ENCODE measurements around the gene GATAD2A. TPM values are rescaled to one million over a fixed set of nuclear protein-coding genes. Genes with fewer than 3 reads are reported as not detected.
"Not testable (repeated sequence)": the region's sequence is repeated elsewhere in the genome, so short reads cannot be mapped to it uniquely, and the experiment has no call there.

GATAD2A gene
- polyA plus RNA-seq, 3 donors = 46.4 to 58.0 (median 54.2) TPM

DNA sequence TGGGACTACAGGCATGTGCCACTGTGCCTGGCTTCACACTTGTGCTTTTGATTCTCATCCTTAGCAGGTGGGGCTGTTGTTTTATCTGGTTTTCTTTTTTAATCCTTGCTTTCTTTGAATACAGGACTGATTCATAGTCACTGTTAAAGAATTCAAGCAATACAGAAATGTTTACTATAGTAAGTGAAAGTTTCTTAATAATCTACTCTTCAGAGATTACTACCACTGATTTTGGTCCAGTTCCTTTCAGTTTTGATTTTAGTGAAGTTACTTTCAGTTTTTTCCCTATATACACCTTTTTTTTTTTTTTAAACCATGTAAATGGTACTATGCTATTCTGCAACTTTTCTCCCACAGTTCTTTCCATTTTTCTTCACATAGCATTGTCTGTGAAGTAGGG, 53.6 kb downstream of the GATAD2A start:
- DNase-seq (ENCODE audit: extremely low read depth in 1 of 11, low read depth in 9 of 11, low spot score in 4 of 11) = no peak

DNA sequence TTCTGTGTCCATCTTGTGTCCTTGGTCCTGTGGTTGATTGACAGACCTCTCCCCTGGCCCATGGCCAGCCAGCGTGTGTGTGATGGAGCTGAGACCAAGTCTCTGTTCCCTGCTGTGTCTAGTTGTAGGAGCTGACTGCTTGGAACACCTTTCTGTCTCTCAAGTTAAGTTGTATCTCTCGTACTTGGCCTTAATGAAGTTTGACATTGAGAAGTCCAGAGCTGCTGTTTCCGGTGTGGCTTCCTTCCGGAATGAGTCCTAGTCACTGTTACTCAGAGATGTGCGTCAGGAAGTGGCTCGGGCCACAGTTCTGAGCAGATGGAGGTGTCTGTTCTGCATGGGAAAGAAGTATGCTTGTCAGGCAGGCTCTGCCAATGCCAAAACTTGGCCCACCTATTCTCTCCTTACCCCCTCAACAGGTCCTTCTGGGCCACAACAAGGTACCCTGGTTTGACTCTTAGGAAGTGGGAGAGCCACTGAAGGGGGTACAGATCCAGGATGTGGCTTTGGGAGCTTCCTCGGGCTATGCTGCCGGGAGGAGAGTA, 54.3 kb downstream of the GATAD2A start:
- DNase-seq (ENCODE audit: extremely low read depth in 1 of 11, low read depth in 9 of 11, low spot score in 4 of 11) = no peak

DNA sequence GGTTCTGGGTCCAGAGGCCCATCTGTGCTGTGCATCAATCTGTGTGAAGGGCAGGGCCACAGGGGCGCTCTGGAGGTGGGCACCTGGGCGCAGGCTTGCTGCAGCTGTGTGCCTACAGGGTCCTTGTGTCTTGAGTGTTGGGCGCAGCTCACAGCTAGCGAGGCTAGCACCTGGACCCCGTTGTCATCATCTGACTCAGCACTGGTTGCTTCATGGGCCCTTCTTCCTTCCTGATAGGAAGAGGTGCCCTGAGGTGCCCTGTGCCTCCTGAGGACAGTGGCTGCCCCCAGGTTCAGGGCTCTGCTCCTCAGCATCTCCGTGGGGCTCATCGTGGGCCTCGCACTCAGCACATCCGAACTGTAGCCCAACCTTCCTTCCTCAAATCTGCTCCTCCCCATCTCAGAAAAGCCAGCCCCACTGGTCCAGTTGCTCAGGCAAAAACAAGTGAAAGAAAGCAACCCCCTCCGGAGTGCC, 54.8 kb downstream of the GATAD2A start:
- DNase-seq (ENCODE audit: extremely low read depth in 1 of 11, low read depth in 9 of 11, low spot score in 4 of 11) = no peak

DNA sequence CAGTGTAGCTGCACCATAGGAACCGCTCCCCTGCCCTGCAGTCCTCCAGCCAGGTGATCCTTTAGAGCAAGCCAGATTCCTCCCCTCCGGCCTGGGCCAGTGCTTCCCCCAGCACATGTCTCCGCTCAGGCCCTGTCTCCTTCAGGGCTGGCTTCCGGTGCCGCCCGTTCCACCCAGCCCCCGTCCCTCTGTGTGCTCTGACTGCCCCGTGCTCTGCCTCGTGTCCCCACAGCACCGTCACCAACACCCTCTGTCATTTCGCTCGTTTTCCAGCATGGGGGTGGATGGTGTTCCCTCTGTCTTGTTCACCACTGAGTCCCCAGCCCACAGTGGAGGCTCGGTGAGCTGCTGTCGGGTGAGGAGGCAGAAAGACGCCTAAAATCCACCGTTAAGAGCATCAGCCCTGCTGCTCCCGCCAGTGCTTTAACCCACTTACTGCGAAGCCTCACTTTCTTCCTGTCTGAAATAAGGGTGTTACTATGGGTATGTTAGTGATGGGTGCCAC, 55.3 kb downstream of the GATAD2A start:
- DNase-seq (ENCODE audit: extremely low read depth in 1 of 11, low read depth in 9 of 11, low spot score in 4 of 11) = no peak

DNA sequence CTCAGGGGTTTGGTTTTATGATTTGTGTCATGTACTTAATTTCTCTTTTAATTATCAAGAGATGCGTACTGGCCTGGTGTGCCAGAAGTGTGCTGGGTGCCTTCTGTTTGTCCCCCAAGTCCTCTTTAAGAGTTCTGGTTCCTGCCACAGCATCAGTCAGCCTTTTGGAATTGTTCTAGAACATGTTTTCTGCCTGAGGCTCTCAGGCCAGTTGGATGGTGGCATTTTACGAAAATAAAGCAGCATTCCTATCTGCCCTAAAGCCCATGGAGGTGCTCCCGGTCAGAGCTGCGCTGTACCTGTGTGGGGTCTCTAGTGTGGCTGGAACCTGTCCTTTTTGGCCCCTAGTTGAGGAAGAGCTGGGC, 55.8 kb downstream of the GATAD2A start:
- no peak for DNase-seq (ENCODE audit: extremely low read depth in 1 of 11, low read depth in 9 of 11, low spot score in 4 of 11)

DNA sequence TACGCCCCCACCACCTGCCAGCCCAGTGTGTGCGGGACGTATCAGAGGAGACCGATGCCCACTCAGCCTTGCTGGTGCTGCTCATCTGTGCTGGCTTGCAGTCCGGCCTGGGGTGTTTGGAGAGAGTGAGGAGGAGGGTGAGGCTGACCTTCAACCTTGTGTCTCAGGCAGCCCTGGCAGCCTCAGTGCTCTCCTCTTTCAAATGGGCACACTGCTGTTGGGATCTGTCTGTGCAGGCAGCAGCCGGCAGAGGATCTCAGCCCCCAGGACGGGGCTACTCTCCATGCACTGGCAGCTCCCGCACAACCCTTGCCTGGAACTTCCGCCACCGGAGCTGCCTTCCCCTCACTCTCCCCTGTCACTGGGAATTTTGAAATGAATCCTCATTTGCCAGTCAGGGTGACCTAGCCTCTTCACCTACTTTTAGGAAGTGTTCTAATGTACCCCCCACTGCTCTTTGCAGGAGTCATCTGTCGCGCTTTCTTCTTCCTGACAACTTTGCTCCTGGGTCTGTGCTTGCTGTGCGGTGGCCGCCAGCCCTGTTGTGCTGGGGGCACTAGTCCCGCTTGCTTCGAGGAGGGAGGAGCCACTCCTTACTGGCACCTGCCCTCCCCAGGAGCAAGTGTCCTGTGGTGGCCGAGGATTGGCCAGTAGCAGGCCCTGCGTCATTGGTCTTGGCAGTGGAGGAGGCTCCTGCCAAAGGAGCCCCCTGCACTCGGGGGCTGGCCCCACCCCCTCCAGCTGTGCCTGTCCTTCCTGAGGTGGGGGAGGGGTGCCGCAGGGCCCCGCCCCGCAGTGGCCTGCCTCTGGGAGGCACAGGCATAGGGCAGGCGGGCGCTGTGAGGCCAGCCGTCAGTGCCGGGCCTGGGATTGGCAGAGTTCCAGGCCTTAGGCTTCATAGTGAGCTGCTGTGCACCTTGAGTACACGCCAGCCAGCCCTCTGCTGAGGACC, 56.5 kb downstream of the GATAD2A start:
- peak in 9 of 11 donors; percentile 58 to 84 (median 64) for DNase-seq (ENCODE audit: extremely low read depth in 1 of 11, low read depth in 9 of 11, low spot score in 4 of 11)

DNA sequence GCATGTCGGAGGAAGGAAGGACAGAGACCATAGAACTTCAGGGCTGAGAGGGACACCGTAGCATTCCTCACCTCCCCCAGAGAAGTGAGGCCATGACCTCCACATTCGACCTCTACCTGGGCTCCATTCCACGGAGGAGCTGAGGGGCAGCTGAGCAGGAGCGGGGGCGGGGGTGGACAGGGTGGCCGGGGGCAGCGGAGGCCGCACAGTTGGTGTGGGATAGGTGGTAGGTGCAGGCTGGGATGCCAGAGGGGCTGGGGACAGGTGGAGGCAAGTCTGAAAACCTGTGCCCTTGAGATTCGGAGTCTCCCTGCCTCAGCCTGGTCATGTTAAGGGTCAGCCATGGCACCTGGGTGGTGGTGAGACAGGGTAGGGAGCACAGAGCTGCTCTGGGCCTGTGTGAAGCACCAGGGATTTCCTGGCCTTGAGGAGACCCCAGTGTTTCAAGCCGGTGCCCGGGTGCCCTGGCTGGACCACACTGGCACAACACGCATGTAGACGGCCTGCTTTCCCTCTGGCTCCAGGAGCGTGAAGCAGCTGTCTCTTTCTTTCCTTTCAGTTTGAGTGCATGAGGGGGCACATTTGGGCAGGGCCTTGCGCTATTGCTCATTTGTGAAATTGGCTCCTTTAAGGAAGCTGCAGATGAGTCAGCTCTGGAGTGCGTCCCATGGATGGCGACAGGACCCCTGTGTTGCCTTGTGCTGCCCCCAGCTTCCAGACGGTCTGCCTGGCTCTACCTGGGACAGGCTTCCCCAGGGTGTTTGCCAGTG, 58.1 kb downstream of the GATAD2A start:
- DNase-seq (ENCODE audit: extremely low read depth in 1 of 11, low read depth in 9 of 11, low spot score in 4 of 11) = no peak

DNA sequence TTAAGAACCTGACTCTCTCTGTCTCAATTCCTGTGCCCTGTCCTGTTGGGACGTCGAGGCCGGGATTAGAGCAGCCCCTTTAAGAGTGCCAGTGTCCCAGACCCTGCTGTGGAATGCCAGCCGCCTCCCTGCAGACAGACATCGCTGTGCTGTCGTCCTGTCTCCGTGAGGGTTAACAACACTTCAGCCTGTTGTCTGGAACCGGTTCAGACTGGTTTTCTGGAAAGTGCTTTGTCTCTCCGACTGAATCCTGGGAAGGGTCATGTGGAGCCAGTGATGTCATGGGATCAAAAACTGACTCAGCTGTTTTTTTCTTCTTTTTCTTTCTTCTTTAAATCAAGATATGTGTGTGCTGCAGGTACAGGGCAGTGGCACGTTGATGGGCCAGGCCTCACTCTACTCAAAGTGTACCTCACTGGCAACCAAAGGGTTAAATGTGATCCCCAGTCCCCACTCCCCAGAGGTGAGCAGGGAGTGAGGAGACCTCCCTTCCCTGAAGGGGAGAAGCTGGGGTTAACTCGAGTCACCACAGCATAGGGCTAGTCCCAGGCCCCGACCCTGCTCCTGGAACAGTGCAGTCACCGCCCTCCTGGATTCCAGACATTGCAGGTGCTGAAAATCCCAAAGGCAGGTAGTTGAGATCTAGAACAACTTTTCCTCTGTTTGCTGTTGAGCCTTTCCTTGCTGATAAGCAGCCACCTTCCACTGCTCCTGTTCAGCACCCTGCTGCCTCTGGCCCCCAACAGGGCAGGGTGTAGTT, 59.0 kb downstream of the GATAD2A start:
- peak in 5 of 11 donors; percentile 58 to 84 (median 72) for DNase-seq (ENCODE audit: extremely low read depth in 1 of 11, low read depth in 9 of 11, low spot score in 4 of 11)

DNA sequence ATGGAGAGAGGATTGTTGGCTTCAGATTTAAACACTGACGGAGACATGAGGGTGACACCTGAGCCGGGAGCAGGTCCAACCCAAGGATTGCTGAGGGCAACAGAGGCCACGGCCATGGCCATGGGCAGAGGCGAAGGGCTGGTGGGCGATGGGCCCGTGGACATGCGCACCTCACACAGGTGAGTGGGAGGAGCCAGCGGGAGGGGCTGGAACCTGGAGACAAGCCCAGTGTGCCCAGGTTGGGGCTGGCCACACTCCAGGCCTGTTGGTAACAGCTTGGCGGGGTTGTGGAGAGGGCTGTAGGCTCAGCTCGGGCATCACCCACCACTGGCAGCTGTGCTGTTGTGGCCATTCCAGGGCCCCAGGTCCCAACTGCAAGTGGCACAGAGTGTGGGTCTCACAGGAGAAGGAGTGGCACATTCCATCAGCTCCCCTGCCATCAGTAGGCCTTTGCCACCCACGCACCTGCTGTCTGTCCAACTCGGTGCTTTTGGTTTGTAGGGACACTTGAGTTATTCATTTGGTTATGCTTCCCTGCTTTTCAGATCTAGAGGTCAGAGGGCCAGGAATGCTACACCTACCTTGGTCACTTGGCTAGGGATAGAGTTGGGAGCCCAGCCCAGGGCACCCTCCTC, 60.1 kb downstream of the GATAD2A start:
- no peak for DNase-seq (ENCODE audit: extremely low read depth in 1 of 11, low read depth in 9 of 11, low spot score in 4 of 11)

DNA sequence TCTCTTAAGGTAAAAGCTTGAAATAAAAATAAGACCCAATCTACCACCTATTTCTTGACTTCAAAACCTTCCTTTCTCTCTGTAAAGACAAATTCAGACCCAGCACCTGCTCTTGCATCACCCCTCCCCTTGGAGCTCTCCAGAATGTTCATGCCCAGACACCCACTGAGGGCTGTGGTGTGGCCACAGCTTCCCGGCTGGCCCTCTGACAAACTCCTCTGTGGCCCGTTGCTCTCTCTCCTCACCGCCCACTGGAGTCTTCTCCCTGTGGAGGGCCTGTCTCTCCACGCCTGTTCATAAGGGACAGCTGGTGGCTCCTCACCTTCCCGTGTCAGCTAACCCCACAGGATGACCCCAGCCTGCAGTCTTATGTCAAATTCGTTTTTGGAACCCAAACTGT, 60.7 kb downstream of the GATAD2A start:
- DNase-seq (ENCODE audit: extremely low read depth in 1 of 11, low read depth in 9 of 11, low spot score in 4 of 11) = no peak

DNA sequence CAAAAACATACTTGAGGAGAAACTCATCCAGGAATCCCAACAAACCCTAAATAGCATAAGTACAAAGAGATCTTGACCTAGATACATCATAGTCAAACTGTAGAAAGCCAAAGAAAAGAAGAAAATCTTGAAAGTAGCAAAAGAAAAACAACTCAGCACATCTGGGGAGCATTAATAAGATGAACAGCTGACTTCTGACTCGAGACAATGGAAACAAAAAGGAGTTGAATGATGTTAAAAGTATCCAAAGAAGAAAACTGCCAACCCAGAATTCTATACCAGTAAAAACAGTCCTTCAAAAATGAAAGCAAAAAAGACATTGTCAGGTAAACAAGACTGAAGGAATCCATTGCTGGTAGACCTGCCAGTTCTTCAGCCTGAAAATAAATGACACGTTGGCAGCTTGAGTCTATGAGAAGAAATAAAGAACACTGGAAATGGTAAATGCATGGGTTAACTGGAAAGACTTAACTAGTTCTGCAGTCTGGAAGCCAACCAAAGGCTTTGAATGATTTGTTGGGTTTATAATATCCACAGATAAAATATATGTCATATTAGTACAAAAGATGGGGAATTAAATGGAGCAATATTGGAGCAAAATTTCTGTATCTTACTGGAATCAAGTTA, 63.1 kb downstream of the GATAD2A start:
- no peak for DNase-seq (ENCODE audit: extremely low read depth in 1 of 11, low read depth in 9 of 11, low spot score in 4 of 11)

DNA sequence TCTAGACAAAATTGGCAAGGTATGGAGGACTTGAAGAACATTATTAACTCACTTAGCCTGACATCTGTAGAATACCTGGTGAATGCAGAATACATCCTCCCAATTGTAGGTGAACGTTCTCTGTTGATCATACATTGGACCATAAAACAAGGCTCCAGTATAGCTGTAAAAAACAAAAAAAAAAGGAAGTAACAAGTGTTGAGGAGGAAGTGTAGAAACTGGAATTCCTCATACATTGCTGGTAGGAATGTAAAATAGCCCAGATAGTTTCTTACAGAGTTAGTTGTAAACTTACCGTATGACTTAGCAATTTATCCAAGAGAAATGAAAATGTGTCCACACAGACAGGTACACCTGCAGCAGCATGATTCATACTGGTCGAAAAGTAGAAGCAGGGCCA, 65.1 kb downstream of the GATAD2A start:
- no peak for DNase-seq (ENCODE audit: extremely low read depth in 1 of 11, low read depth in 9 of 11, low spot score in 4 of 11)

DNA sequence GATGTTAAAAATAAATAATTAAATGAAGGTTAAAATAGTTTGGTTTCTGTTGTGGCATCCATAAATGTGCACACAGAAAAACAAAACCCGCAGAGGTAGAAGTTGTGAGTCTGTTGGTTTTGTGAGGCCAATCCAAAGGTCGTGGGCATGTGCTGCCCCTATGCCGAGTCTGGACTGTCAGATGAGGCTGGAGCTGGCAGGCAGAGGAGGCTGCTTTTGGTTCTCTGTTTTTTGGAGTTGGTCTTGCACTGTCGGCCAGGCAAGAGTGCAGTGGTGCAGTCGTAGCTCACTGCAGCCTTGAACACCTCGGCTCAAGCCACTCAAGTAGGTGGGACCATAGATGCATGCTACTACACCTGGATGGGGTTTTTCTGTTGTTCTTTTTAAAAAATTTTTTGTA, 66.2 kb downstream of the GATAD2A start:
- DNase-seq (ENCODE audit: extremely low read depth in 1 of 11, low read depth in 9 of 11, low spot score in 4 of 11) = no peak

DNA sequence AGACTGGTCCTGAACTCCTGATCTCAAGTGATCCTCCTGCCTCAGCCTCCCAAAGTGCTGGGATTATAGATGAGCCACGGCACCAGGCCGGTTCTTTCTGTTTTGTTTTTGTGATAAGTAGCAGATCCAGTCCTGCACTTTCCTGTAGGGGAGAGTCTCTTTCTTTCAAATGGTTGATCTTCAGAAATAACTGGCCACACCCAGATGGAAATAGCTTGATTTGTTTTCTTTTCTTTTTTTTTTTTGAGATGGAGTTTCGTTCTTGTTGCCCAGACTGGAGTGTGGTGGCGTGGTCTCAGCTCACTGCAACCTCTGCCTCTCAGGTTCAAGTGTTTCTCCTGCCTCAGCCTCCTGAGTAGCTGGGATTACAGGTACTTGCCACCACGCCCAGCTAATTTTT, 66.6 kb downstream of the GATAD2A start:
- not testable (repeated sequence) for DNase-seq (ENCODE audit: extremely low read depth in 1 of 11, low read depth in 9 of 11, low spot score in 4 of 11)

DNA sequence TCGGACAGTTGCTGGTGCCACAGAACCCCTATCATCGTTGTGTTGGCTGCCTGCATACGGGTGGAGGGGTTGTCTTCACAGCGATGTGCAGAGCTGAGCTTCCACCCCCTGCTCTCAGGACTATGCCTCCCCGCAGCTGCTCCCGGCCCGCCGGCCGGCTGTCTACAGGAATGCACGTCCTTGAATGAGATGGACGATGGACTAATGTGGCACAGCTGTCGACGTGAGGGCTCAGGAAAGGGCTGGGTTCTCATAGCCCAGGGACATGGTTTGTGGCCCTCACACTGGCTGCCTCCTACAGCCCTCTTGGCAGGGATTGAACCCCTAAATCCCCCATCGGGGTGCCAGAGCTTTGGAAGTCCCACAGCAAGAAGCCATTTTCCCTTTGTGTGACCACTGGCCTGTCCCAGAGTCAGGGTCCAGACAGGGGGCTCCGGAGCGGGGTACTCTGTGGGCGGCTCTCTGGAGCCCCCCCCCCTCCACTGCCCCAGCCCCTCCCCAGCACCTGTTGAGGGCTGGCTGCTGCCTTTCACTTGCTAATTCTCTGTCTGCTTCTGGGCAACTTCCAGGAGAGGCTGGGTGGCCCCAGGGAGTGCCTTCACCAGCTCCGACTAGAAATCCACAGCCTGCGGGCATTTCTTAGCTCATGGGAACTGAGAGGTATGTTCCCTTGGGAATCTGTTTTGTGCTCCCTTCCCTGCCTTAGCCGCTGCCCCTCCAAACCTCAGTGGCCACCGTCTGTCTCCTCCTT, 69.7 kb downstream of the GATAD2A start:
- DNase-seq (ENCODE audit: extremely low read depth in 1 of 11, low read depth in 9 of 11, low spot score in 4 of 11) = no peak

DNA sequence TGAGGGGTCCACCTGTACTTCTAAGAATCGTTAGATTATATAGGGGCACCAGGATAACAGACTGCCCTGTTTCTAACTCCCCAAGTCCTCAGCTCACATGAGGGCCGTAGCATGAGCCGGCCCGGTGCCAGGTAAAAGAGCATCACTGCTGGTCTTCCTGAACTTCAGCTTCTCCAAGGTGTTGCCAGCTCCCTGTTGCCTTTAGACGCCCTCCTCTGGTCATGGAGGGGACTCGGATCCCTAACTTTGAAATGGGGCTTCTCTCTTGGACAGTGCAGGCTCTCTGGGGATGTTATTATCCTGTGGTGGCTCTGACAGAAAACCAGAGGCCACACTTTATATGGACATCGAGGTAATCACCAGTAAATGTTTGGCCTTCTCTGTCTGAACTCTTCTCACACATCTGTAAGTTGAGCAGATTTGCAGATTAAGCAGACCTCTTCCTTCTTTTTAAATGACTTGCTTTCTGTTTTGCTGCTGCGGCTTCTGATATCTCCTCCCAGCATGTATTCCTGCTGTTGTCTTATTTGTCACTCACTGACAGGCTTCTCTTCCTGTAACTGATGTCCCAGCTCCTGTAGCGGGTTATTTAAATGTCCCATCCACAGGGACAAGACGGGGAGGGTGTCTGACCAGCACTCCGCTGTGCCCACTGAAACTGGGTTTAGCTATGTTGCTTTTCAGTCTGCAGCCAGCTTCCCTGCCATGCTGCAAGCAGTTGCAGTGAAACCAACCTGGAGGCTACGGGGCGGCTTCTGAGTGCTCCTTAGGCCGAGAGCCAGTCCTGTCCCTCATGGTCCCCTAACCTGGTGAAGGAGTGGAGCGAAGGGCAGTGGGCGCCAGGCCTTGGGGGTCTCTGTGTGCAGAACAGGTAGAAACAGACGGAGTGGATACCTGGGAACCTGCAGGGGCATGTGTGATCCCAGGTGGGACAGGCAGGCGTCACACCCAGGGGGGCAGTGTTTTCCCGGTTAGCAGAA, 70.7 kb downstream of the GATAD2A start:
- no peak for DNase-seq (ENCODE audit: extremely low read depth in 1 of 11, low read depth in 9 of 11, low spot score in 4 of 11)

All from renal cortex interstitium (tissue), 11 donors.